Measurements from ENCODE around the gene L3MBTL4. TPM values are rescaled to one million over a fixed set of nuclear protein-coding genes. Genes with fewer than 3 reads are reported as not detected.

Gene L3MBTL4
- total and polyA plus RNA-seq, 4 donors, result 2.3 to 15.0 (median 5.0) TPM

GRCh38 chr18:6132751-6133368 is 281.9 kb downstream of the L3MBTL4 start:
- no peak overlapping the region for H3K4me3 ChIP-seq (ENCODE audit: low read depth in 1 of 3, low read length in 3 of 3)
- H3K4me1 ChIP-seq (ENCODE audit: control insufficient read depth in 4 of 4, insufficient read depth in 4 of 4, low read length in 3 of 4), result peaks cover 0 to 3% (median 0%) of the 10 kb centered on the region in 4 donors
- DNase-seq (ENCODE audit: low spot score), result no peak
- no peak overlapping the region for H3K27ac ChIP-seq (ENCODE audit: low read depth in 1 of 2, low read length in 2 of 2)
- WGBS, result 92% methylated on average over 10 of the region's 10 CpGs
- H3K36me3 ChIP-seq (ENCODE audit: control insufficient read depth in 4 of 4, insufficient read depth in 3 of 4, low read depth in 1 of 4, low read length in 3 of 4), result peaks cover 0 to 4% (median 0%) of the 10 kb centered on the region in 4 donors
- no peak overlapping the region for H3K9ac ChIP-seq (ENCODE audit: low read depth in 1 of 2, low read length in 2 of 2)
- TF ChIP-seq JUND (IDR thresholded peaks at IDR 0.05), result no peak
- no peak for TF ChIP-seq EGR1 (IDR thresholded peaks at IDR 0.05; ENCODE audit: low read depth in 2 of 2)
- no peak for TF ChIP-seq REST (IDR thresholded peaks at IDR 0.05)
- TF ChIP-seq HNF4A (conservative IDR thresholded peaks at IDR 0.05), result no peak
- TF ChIP-seq MAX (IDR thresholded peaks at IDR 0.05), result no peak
- no peak for TF ChIP-seq ZBTB33 (IDR thresholded peaks at IDR 0.05)
- no peak for TF ChIP-seq NR2F2 (IDR thresholded peaks at IDR 0.05)
- no peak for TF ChIP-seq FOXA1 (IDR thresholded peaks at IDR 0.05)
- H3K27me3 ChIP-seq (ENCODE audit: control insufficient read depth in 4 of 4, insufficient read depth in 4 of 4, low read length in 3 of 4), result no peaks in the 10 kb centered on the region
- no peaks in the 10 kb centered on the region for H3K9me3 ChIP-seq (ENCODE audit: control insufficient read depth in 4 of 4, low read length in 3 of 4)

- Histone ChIP-seq H3K27ac (ENCODE audit: low read depth in 1 of 2, low read length in 2 of 2) (no peak overlapping the region), H3K9me3 (ENCODE audit: control insufficient read depth in 4 of 4, low read length in 3 of 4) (peaks cover 0 to 2% (median 0%) of the 10 kb centered on the region in 4 donors), H3K4me1 (ENCODE audit: control insufficient read depth in 4 of 4, insufficient read depth in 4 of 4, low read length in 3 of 4) (peaks cover 0 to 9% (median 6%) of the 10 kb centered on the region in 4 donors), H3K9ac (ENCODE audit: low read depth in 1 of 2, low read length in 2 of 2) (no peak overlapping the region), H3K36me3 (ENCODE audit: control insufficient read depth in 4 of 4, insufficient read depth in 3 of 4, low read depth in 1 of 4, low read length in 3 of 4) (no peaks in the 10 kb centered on the region), H3K27me3 (ENCODE audit: control insufficient read depth in 4 of 4, insufficient read depth in 4 of 4, low read length in 3 of 4) (no peaks in the 10 kb centered on the region), H3K4me3 (ENCODE audit: low read depth in 1 of 3, low read length in 3 of 3) (no peak overlapping the region)
- 60% methylated on average over 4 of the region's 4 CpGs for WGBS
- DNase-seq (ENCODE audit: low spot score), result no peak
- peak; percentile 97 for TF ChIP-seq NR2F2 (IDR thresholded peaks at IDR 0.05)
- peak; percentile 37 to 49 for TF ChIP-seq HNF4A (conservative IDR thresholded peaks at IDR 0.05)
- peak; percentile 31 for TF ChIP-seq ATF3 (IDR thresholded peaks at IDR 0.05)
- TF ChIP-seq FOXA1 (IDR thresholded peaks at IDR 0.05), result peak; percentile 40
- no peak for TF ChIP-seq GABPA (IDR thresholded peaks at IDR 0.05 in 1 of 2, conservative IDR thresholded peaks at IDR 0.05 in 1 of 2)
- no peak for TF ChIP-seq REST (IDR thresholded peaks at IDR 0.05)
- TF ChIP-seq CTCF (IDR thresholded peaks at IDR 0.05; ENCODE audit: low read depth, low read length, missing input control), result no peak
- peak; percentile 46 for TF ChIP-seq YY1 (IDR thresholded peaks at IDR 0.05)
- TF ChIP-seq FOXA2 (IDR thresholded peaks at IDR 0.05), result peak; percentile 56
- TF ChIP-seq HNF4G (IDR thresholded peaks at IDR 0.05), result peak; percentile 18
- no peak for TF ChIP-seq EGR1 (IDR thresholded peaks at IDR 0.05; ENCODE audit: low read depth in 2 of 2)
- TF ChIP-seq SP1 (IDR thresholded peaks at IDR 0.05), result peak; percentile 55
- peak in 1 of 2 donors; percentile 35 for TF ChIP-seq JUND (IDR thresholded peaks at IDR 0.05)
- peak; percentile 76 for TF ChIP-seq MAX (IDR thresholded peaks at IDR 0.05)
- peak; percentile 90 to 93 for TF ChIP-seq RXRA (IDR thresholded peaks at IDR 0.05)
- no peak for TF ChIP-seq TAF1 (conservative IDR thresholded peaks at IDR 0.05)
- TF ChIP-seq RAD21 (IDR thresholded peaks at IDR 0.05), result peak; percentile 25 to 49
Observed at GRCh38 chr18:6120820-6121279, 293.9 kb downstream of the L3MBTL4 start.

Data from liver (tissue), 9 donors.